ENCODE data around the gene DDOST. TPM values are rescaled to one million over a fixed set of nuclear protein-coding genes. Genes with fewer than 3 reads are reported as not detected.

Gene DDOST
- total RNA-seq, 2 donors from 2014 or later, result 252 to 280 TPM

- Histone ChIP-seq H3K9me3 (ENCODE audit: control insufficient read depth, low read length) (no peaks in the 10 kb centered on the region), H3K27ac (ENCODE audit: low read depth, low read length) (no peak overlapping the region), H3K9ac (ENCODE audit: extremely low read depth, low read length, poor library complexity, severe bottlenecking) (no peak overlapping the region), H3K36me3 (ENCODE audit: control insufficient read depth, insufficient read depth, low read length) (no peaks in the 10 kb centered on the region), H3K4me3 (ENCODE audit: low read length) (no peak overlapping the region), H3K27me3 (ENCODE audit: control insufficient read depth, insufficient read depth, low read length, poor library complexity, severe bottlenecking) (no peaks in the 10 kb centered on the region), H3K4me1 (ENCODE audit: control insufficient read depth, insufficient read depth, low read length) (no peaks in the 10 kb centered on the region)
- H3K4me1 Mint-ChIP-seq, result peaks cover 8% of the 10 kb centered on the region
- no peaks in the 10 kb centered on the region for H3K9me3 Mint-ChIP-seq
- H3K27ac Mint-ChIP-seq, result peak overlapping the region; percentile 44
- no peak for DNase-seq
- WGBS, 2 experiments (ENCODE audit: insufficient coverage in 1 of 2, insufficient read length in 1 of 2), result 81 to 84% methylated on average over 3 of the region's 3 CpGs
- H3K27me3 Mint-ChIP-seq (ENCODE audit: insufficient read depth), result no peaks in the 10 kb centered on the region
- no peak overlapping the region for H3K4me3 Mint-ChIP-seq
- H3K36me3 Mint-ChIP-seq (ENCODE audit: low read depth), result peaks cover 7% of the 10 kb centered on the region
- no peak for TF ChIP-seq CTCF (conservative IDR thresholded peaks at IDR 0.05)
Measured at GRCh38 chr1:20614131-20614579, 47.0 kb downstream of the DDOST start.

DNA sequence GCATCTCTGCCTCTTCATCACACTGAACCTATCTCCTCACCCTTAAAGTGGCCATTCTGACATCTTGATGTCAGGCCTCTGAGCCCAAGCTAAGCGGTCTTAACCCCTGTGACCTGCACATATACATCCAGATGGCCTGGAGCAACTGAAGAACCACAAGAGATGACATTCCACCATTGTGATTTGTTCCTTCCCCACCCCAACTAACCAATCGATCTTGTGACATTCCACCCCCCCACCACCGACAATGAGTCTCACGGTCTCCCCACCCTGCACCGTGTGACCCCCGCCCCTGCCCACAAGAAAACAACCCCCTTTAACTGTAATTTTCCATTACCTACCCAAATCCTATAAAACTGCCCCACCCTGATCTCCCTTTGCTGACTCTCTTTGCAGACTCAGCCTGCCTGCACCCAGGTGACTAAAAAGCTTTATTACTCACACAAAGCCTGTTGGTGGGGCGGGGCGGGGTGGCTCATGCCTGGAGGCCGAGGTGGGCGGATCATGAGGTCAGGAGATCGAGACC is 48.9 kb downstream of the DDOST start:
- H3K9me3 ChIP-seq (ENCODE audit: control insufficient read depth, low read length), result no peaks in the 10 kb centered on the region
- H3K4me3 ChIP-seq (ENCODE audit: low read length), result no peak overlapping the region
- no peaks in the 10 kb centered on the region for H3K4me1 ChIP-seq (ENCODE audit: control insufficient read depth, insufficient read depth, low read length)
- Mint-ChIP-seq H3K4me1 (peaks cover 11% of the 10 kb centered on the region), H3K27me3 (ENCODE audit: insufficient read depth) (no peaks in the 10 kb centered on the region), H3K9me3 (no peaks in the 10 kb centered on the region), H3K4me3 (no peak overlapping the region), H3K27ac (peak overlapping the region; percentile 66), H3K36me3 (ENCODE audit: low read depth) (peaks cover 7% of the 10 kb centered on the region)
- WGBS, 2 experiments (ENCODE audit: insufficient coverage in 1 of 2, insufficient read length in 1 of 2), result 77 to 92% methylated on average over 4 to 11 of the region's 11 CpGs
- no peak overlapping the region for H3K27ac ChIP-seq (ENCODE audit: low read depth, low read length)
- DNase-seq, result no peak
- no peaks in the 10 kb centered on the region for H3K27me3 ChIP-seq (ENCODE audit: control insufficient read depth, insufficient read depth, low read length, poor library complexity, severe bottlenecking)
- TF ChIP-seq CTCF (conservative IDR thresholded peaks at IDR 0.05), result no peak
- no peaks in the 10 kb centered on the region for H3K36me3 ChIP-seq (ENCODE audit: control insufficient read depth, insufficient read depth, low read length)
- no peak overlapping the region for H3K9ac ChIP-seq (ENCODE audit: extremely low read depth, low read length, poor library complexity, severe bottlenecking)

- no peaks in the 10 kb centered on the region for H3K27me3 Mint-ChIP-seq (ENCODE audit: insufficient read depth)
- Histone ChIP-seq H3K27ac (ENCODE audit: low read depth, low read length) (no peak overlapping the region), H3K36me3 (ENCODE audit: control insufficient read depth, insufficient read depth, low read length) (no peaks in the 10 kb centered on the region), H3K4me1 (ENCODE audit: control insufficient read depth, insufficient read depth, low read length) (no peaks in the 10 kb centered on the region), H3K27me3 (ENCODE audit: control insufficient read depth, insufficient read depth, low read length, poor library complexity, severe bottlenecking) (no peaks in the 10 kb centered on the region), H3K9ac (ENCODE audit: extremely low read depth, low read length, poor library complexity, severe bottlenecking) (no peak overlapping the region), H3K4me3 (ENCODE audit: low read length) (no peak overlapping the region), H3K9me3 (ENCODE audit: control insufficient read depth, low read length) (no peaks in the 10 kb centered on the region)
- H3K4me1 Mint-ChIP-seq, result peaks cover 14% of the 10 kb centered on the region
- no peaks in the 10 kb centered on the region for H3K9me3 Mint-ChIP-seq
- H3K36me3 Mint-ChIP-seq (ENCODE audit: low read depth), result peaks cover 3% of the 10 kb centered on the region
- 88 to 93% methylated on average over 5 of the region's 5 CpGs for WGBS, 2 experiments (ENCODE audit: insufficient coverage in 1 of 2, insufficient read length in 1 of 2)
- no peak for DNase-seq
- no peak for TF ChIP-seq CTCF (conservative IDR thresholded peaks at IDR 0.05)
- no peak overlapping the region for H3K27ac Mint-ChIP-seq
- H3K4me3 Mint-ChIP-seq, result no peak overlapping the region
Measured at GRCh38 chr1:20611652-20612051, 49.5 kb downstream of the DDOST start.

Measured in endodermal cell (in vitro differentiated cells).